ENCODE results near the gene UBE2L5. TPM values are rescaled to one million over a fixed set of nuclear protein-coding genes. Genes with fewer than 3 reads are reported as not detected.

UBE2L5 gene
- total and polyA plus RNA-seq, 2 of the 13 experiments (the other 11 are each of a cell fraction or from before 2014, with no cell fraction given) = 0.13 TPM; not detected in 1

DNA sequence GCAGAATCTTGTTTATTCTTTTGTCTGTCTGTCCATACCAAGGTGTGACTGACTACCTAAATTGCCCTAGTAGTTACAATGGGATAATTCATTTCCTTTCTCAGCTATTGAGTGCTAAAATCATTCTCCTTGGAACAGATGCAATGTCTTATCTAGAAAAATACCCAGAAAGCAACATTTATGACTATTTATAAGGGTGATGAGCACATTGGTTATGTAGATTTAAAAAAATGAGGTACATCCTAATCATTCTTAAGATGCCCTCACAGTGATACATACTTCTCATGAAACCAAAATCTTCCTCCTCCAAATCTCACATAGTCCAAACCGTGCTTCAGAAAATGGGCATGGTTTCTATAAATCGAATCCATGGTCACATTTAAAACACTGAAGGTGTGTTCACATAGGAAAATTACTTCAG is 11.6 kb upstream of the UBE2L5 start:
- Histone ChIP-seq H3K36me3 (replicated peaks in 1 of 2; ENCODE audit: control insufficient read depth in 1 of 2, insufficient read depth in 2 of 2, low read length in 2 of 2) (no peaks in the 10 kb centered on the region), H3K9me3 (ENCODE audit: low read length) (no peaks in the 10 kb centered on the region), H3K4me1 (ENCODE audit: insufficient read depth, low read length) (peaks cover 25% of the 10 kb centered on the region), H3K27ac (ENCODE audit: extremely low read length, insufficient read depth, low read length) (no peak overlapping the region), H4K20me1 (ENCODE audit: insufficient read depth, low read length) (no peaks in the 10 kb centered on the region), H3K79me2 (ENCODE audit: insufficient read depth, low read length) (no peaks in the 10 kb centered on the region), H3K27me3 (ENCODE audit: control insufficient read depth in 1 of 2, insufficient read depth in 2 of 2, low read length in 2 of 2) (peaks cover 1 to 20% of the 10 kb centered on the region in 2 experiments; a peak in 2 of 5 replicates), H3K9ac (ENCODE audit: insufficient read depth, low read depth, low read length) (no peak overlapping the region), H2AFZ (ENCODE audit: low read length) (no peak overlapping the region), H3K4me3 (replicated peaks in 1 of 3; ENCODE audit: insufficient read depth in 1 of 3, low read depth in 2 of 3, low read length in 3 of 3) (no peak overlapping the region), H3K4me2 (ENCODE audit: low read depth, low read length) (no peak overlapping the region)
- no peak for TF ChIP-seq ZNF891 (CRISPR knock-in tag; IDR thresholded peaks at IDR 0.05)
- TF ChIP-seq CERS6 (CRISPR knock-in tag; IDR thresholded peaks at IDR 0.05) = no peak
- TF ChIP-seq ZBTB34 (CRISPR knock-in tag; IDR thresholded peaks at IDR 0.05) = no peak
- TF ChIP-seq NFYC (CRISPR knock-in tag; IDR thresholded peaks at IDR 0.05) = no peak
- no peak for TF ChIP-seq ZSCAN25 (CRISPR knock-in tag; IDR thresholded peaks at IDR 0.05)
- no peak for TF ChIP-seq FOSL1 (CRISPR knock-in tag; IDR thresholded peaks at IDR 0.05; ENCODE audit: borderline replicate concordance)
- TF ChIP-seq STAT6 (CRISPR knock-in tag; IDR thresholded peaks at IDR 0.05; ENCODE audit: borderline replicate concordance) = no peak
- TF ChIP-seq, protein P1, sequence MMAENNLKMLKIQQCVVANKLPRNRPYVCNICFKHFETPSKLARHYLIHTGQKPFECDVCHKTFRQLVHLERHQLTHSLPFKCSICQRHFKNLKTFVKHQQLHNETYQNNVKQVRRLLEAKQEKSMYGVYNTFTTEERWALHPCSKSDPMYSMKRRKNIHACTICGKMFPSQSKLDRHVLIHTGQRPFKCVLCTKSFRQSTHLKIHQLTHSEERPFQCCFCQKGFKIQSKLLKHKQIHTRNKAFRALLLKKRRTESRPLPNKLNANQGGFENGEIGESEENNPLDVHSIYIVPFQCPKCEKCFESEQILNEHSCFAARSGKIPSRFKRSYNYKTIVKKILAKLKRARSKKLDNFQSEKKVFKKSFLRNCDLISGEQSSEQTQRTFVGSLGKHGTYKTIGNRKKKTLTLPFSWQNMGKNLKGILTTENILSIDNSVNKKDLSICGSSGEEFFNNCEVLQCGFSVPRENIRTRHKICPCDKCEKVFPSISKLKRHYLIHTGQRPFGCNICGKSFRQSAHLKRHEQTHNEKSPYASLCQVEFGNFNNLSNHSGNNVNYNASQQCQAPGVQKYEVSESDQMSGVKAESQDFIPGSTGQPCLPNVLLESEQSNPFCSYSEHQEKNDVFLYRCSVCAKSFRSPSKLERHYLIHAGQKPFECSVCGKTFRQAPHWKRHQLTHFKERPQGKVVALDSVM (CRISPR knock-in tag; IDR thresholded peaks at IDR 0.05) = no peak
- no peak for TF ChIP-seq PRDM4 (CRISPR knock-in tag; IDR thresholded peaks at IDR 0.05; ENCODE audit: borderline replicate concordance)
- no peak for TF ChIP-seq NR2F6 (IDR thresholded peaks at IDR 0.05)
- no peak for TF ChIP-seq NR2F6 (CRISPR knock-in tag; IDR thresholded peaks at IDR 0.05)
- CTCF ChIA-PET (ENCODE audit: low intra/inter-chr PET ratio, low total read pairs) = no interaction called here
- WGBS (ENCODE audit: low lambda C conversion rate) = 51% methylated on average over 2 of the region's 2 CpGs
- no peak for ATAC-seq
- BruUV-seq (replicated peaks) = no TSS peak
- no peak for DNase-seq (ENCODE audit: low spot score)
- in situ Hi-C loops (cut with HindIII; ENCODE audit: extremely low pct_ligation_motif_present, low pct_unique_long_range_greater_than_20kb) = no loop called here
- FAIRE-seq = no peak
- intact Hi-C loops (cut with micrococcal nuclease; ENCODE audit: unreplicated experiment) = no loop called here
- POLR2A ChIA-PET = no interaction called here

Data from HepG2 (cell line).